SK-N-SH (cell line): ENCODE measurements around the gene ROBO1. TPM values are rescaled to one million over a fixed set of nuclear protein-coding genes. Genes with fewer than 3 reads are reported as not detected.

Experiments
- CTCF ChIA-PET: fragments of 300-600, 350-600 bp; formaldehyde crosslinking; extraction: SDS; loops from one replicate; lab custom pipeline; 2021; lab: Yijun Ruan, JAX
- POLR2A ChIA-PET: fragments of 350-600 bp; sonication (Branson Sonifier 250); formaldehyde crosslinking; extraction: SDS; loops from one replicate; lab custom pipeline; 2020; ENCODE audit warnings: antibody characterized with exemption, inconsistent platforms; lab: Yijun Ruan, JAX
- DNase-seq: peaks from one replicate; pipeline ENCODE4 v3.0.0; 2012
- H2AFZ ChIP-seq: fragments of 200-600 bp; sonication (generic); 2 replicates; pipeline ENCODE4 v1.8.1; 2016; ENCODE audit warnings: antibody characterized with exemption, mild to moderate bottlenecking, low read depth
- H3F3A ChIP-seq: fragments of 200-600 bp; sonication (generic); replicated peaks from 2 replicates; pipeline ENCODE3; 2016; ENCODE audit warnings: antibody characterized with exemption, mild to moderate bottlenecking; ENCODE audit not compliant: insufficient read depth
- H3K27ac ChIP-seq, 2 experiments: fragments of 200-500 bp in 1 of 2; fragments of 200-600 bp in 1 of 2; sonication (Bioruptor generic) in 1 of 2; sonication (generic), shearing (Covaris generic) in 1 of 2; 2 replicates each; pipeline versions ENCODE4 v1.5.1 to v1.6.1; 2014 to 2016; ENCODE audit warnings: low read depth in 2 of 2, inconsistent platforms in 1 of 2, low read length in 1 of 2, mild to moderate bottlenecking in 1 of 2, mixed read lengths in 1 of 2
- H3K27me3 ChIP-seq: fragments of 200-600 bp; sonication (generic), shearing (Covaris generic); 2 replicates; pipeline ENCODE4 v1.6.1; 2016; ENCODE audit warnings: mixed run types; ENCODE audit not compliant: insufficient read depth
- H3K36me3 ChIP-seq, 2 experiments: fragments of 200-500 bp in 1 of 2; fragments of 200-600 bp in 1 of 2; sonication (Bioruptor generic) in 1 of 2; sonication (generic) in 1 of 2; replicated peaks in 1 of 2; 2 replicates each; pipeline versions ENCODE3 to v1.5.1; 2014 to 2016; ENCODE audit warnings: low read length in 1 of 2, mild to moderate bottlenecking in 1 of 2; ENCODE audit not compliant: insufficient read depth in 2 of 2, control insufficient read depth in 1 of 2
- H3K4me1 ChIP-seq, 2 experiments: fragments of 200-500 bp in 1 of 2; fragments of 200-600 bp in 1 of 2; sonication (Bioruptor generic) in 1 of 2; sonication (generic), shearing (Covaris generic) in 1 of 2; 2 replicates each; pipeline versions ENCODE4 v1.5.1 to v1.6.1; 2014 to 2016; ENCODE audit warnings: low read depth in 1 of 2, low read length in 1 of 2, mixed run types in 1 of 2; ENCODE audit not compliant: insufficient read depth in 2 of 2, control insufficient read depth in 1 of 2
- H3K4me2 ChIP-seq: fragments of 200-600 bp; sonication (generic), shearing (Covaris generic); 2 replicates; pipeline ENCODE4 v1.6.1; 2017; ENCODE audit warnings: mixed run types
- H3K4me3 ChIP-seq, 2 experiments: fragments of 200-500 bp in 1 of 2; fragments of 200-600 bp in 1 of 2; sonication (Bioruptor generic) in 1 of 2; sonication (generic), shearing (Covaris generic) in 1 of 2; 2 replicates each; pipeline versions ENCODE4 v1.5.1 to v1.8.1; 2014 to 2016; ENCODE audit warnings: low read depth in 2 of 2, inconsistent platforms in 1 of 2, low read length in 1 of 2, mild to moderate bottlenecking in 1 of 2, mixed read lengths in 1 of 2, moderate library complexity in 1 of 2
- H3K79me2 ChIP-seq: fragments of 200-600 bp; sonication (generic); 2 replicates; pipeline ENCODE4 v1.8.1; 2017; ENCODE audit warnings: mild to moderate bottlenecking; ENCODE audit not compliant: insufficient read depth
- H3K9ac ChIP-seq: fragments of 200-600 bp; sonication (generic); 2 replicates; pipeline ENCODE4 v1.6.1; 2017; ENCODE audit warnings: mixed run types
- H3K9me2 ChIP-seq: fragments of 200-600 bp; sonication (generic); 2 replicates; pipeline ENCODE4 v1.6.1; 2017; ENCODE audit warnings: mixed run types
- H3K9me3 ChIP-seq: fragments of 200-600 bp; sonication (generic); 2 replicates; pipeline ENCODE4 v1.6.1; 2017; ENCODE audit warnings: mixed run types, mild to moderate bottlenecking, moderate library complexity
- H4K20me1 ChIP-seq: fragments of 200-600 bp; sonication (generic); 2 replicates; pipeline ENCODE4 v1.6.1; 2017; ENCODE audit warnings: mild to moderate bottlenecking, mixed run types; ENCODE audit not compliant: insufficient read depth
- CHD2 ChIP-seq: fragments of 150-350 bp; IDR thresholded peaks from 2 replicates; pipeline ENCODE4 v1.6.1; 2018; ENCODE audit warnings: low read length; ENCODE audit not compliant: partially characterized antibody
- CTCF ChIP-seq: fragments of 200-600 bp; sonication (generic); IDR thresholded peaks from 2 replicates; pipeline ENCODE4 v1.6.1; 2017; ENCODE audit warnings: antibody characterized with exemption, mild to moderate bottlenecking, moderate library complexity
- FOSL2 ChIP-seq: IDR thresholded peaks from 2 replicates; pipeline ENCODE4 v1.4.0; 2012; ENCODE audit warnings: low read depth, mild to moderate bottlenecking, moderate library complexity, borderline replicate concordance
- FOXM1 ChIP-seq: IDR thresholded peaks from 2 replicates; pipeline ENCODE4 v1.4.0; 2012; ENCODE audit warnings: low read depth, mild to moderate bottlenecking
- GATA2 ChIP-seq: sonication (generic); formaldehyde crosslinking; IDR thresholded peaks from 2 replicates; pipeline ENCODE4 v1.5.0; 2020; ENCODE audit warnings: mild to moderate bottlenecking, missing genetic modification reagents
- IRF3 ChIP-seq: fragments of 150-350 bp; IDR thresholded peaks from 2 replicates; pipeline ENCODE4 v1.6.1; 2016; ENCODE audit warnings: mild to moderate bottlenecking, low read depth, low read length
- MEF2A ChIP-seq: IDR thresholded peaks from 2 replicates; pipeline ENCODE4 v1.4.0; 2012; ENCODE audit warnings: low read depth, borderline replicate concordance
- NRF1 ChIP-seq: IDR thresholded peaks from 2 replicates; pipeline ENCODE4 v1.6.1; 2012; ENCODE audit warnings: low read depth, mild to moderate bottlenecking, low read length
- POLR2AphosphoS5 ChIP-seq: IDR thresholded peaks from 2 replicates; pipeline ENCODE4 v1.6.1; 2012; ENCODE audit warnings: low read depth, low read length
- REST ChIP-seq: IDR thresholded peaks from 2 replicates; pipeline ENCODE4 v1.6.1; 2012; ENCODE audit warnings: mild to moderate bottlenecking, low read depth, low read length, moderate library complexity
- SIN3A ChIP-seq: IDR thresholded peaks from 2 replicates; pipeline ENCODE4 v1.6.1; 2012; ENCODE audit warnings: low read depth, mild to moderate bottlenecking, low read length, moderate library complexity, borderline replicate concordance
- TCF12 ChIP-seq: IDR thresholded peaks from 2 replicates; pipeline ENCODE4 v1.4.0; 2012
- WGBS: methylation state at CpG from one replicate; pipeline ENCODE4 v1.1.6; 2017; ENCODE audit warnings: low lambda C conversion rate; 5-methylcytosine and 5-hydroxymethylcytosine counted together
- polyA plus RNA-seq, 3 experiments: library from polyadenylated mRNA; depleted of rRNA; stranded (reverse); fragments of >200 nt; gene quantifications; 2 replicates each; pipeline ENCODE4 v1.2.3, GENCODE V29; 2012

ROBO1 gene
- polyA plus RNA-seq, 1 of the 3 experiments (the other 2 are of a cell fraction) = 22.7 TPM

GRCh38 chr3:78708565-78709073, 1059.2 kb downstream of the ROBO1 start (continued):
- TF ChIP-seq SIN3A (no peak), NRF1 (no peak), FOSL2 (no peak), GATA2 (CRISPR knock-in tag) (no peak), CTCF (no peak), TCF12 (no peak)

GRCh38 chr3:78707609-78708008, 1060.2 kb downstream of the ROBO1 start:
- Histone ChIP-seq H3K4me2 (no peak overlapping the region), H3K9me3 (no peaks in the 10 kb centered on the region), H3K9ac (no peak overlapping the region), H3K4me3 (no peak overlapping the region), H3K4me1 (peaks cover 0 to 5% of the 10 kb centered on the region in 2 experiments; a peak in 1 of 4 replicates), H3K36me3 (no peaks in the 10 kb centered on the region), H3K9me2 (no peaks in the 10 kb centered on the region), H3K79me2 (no peaks in the 10 kb centered on the region), H3F3A (no peaks in the 10 kb centered on the region), H2AFZ (no peak overlapping the region), H4K20me1 (no peaks in the 10 kb centered on the region), H3K27ac (no peak overlapping the region), H3K27me3 (no peaks in the 10 kb centered on the region)
- CTCF ChIA-PET = no interaction called here
- no peak for DNase-seq
- 94% methylated on average over 2 of the region's 2 CpGs for WGBS
- POLR2A ChIA-PET = no interaction called here
- TF ChIP-seq NRF1 (no peak), FOSL2 (no peak), TCF12 (no peak), POLR2AphosphoS5 (no peak), FOXM1 (no peak), CHD2 (no peak)

- POLR2A ChIA-PET = no interaction called here
- Histone ChIP-seq H3K4me1 (peaks cover 0 to 5% of the 10 kb centered on the region in 2 experiments; a peak in 1 of 4 replicates), H2AFZ (no peak overlapping the region), H3K9me2 (no peaks in the 10 kb centered on the region), H4K20me1 (no peaks in the 10 kb centered on the region), H3K79me2 (no peaks in the 10 kb centered on the region), H3K27me3 (no peaks in the 10 kb centered on the region), H3K9ac (no peak overlapping the region), H3F3A (no peaks in the 10 kb centered on the region), H3K4me3 (no peak overlapping the region), H3K9me3 (no peaks in the 10 kb centered on the region), H3K36me3 (no peaks in the 10 kb centered on the region), H3K4me2 (no peak overlapping the region), H3K27ac (no peak overlapping the region)
- no peak for DNase-seq
- 67% methylated on average over 3 of the region's 3 CpGs for WGBS
- TF ChIP-seq IRF3 = no peak
- no peak for TF ChIP-seq MEF2A
- no peak for TF ChIP-seq REST
- CTCF ChIA-PET = interaction anchor here (0.5 kb wide), 1 partner anchor 1344 kb away, joined by 3 read pairs; no protein-coding TSS in a partner anchor
These were observed 1060.8 kb downstream of the ROBO1 start for GRCh38 chr3:78706906-78707523.
